ENCODE data around the gene WDR55.
A peak's percentile ranks its signal among the peaks of the same experiment; 100 is the strongest.
"Not testable (repeated sequence)": the region's sequence is repeated elsewhere in the genome, so short reads cannot be mapped to it uniquely, and the experiment has no call there.

Gene WDR55, protein sequence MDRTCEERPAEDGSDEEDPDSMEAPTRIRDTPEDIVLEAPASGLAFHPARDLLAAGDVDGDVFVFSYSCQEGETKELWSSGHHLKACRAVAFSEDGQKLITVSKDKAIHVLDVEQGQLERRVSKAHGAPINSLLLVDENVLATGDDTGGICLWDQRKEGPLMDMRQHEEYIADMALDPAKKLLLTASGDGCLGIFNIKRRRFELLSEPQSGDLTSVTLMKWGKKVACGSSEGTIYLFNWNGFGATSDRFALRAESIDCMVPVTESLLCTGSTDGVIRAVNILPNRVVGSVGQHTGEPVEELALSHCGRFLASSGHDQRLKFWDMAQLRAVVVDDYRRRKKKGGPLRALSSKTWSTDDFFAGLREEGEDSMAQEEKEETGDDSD

DNA sequence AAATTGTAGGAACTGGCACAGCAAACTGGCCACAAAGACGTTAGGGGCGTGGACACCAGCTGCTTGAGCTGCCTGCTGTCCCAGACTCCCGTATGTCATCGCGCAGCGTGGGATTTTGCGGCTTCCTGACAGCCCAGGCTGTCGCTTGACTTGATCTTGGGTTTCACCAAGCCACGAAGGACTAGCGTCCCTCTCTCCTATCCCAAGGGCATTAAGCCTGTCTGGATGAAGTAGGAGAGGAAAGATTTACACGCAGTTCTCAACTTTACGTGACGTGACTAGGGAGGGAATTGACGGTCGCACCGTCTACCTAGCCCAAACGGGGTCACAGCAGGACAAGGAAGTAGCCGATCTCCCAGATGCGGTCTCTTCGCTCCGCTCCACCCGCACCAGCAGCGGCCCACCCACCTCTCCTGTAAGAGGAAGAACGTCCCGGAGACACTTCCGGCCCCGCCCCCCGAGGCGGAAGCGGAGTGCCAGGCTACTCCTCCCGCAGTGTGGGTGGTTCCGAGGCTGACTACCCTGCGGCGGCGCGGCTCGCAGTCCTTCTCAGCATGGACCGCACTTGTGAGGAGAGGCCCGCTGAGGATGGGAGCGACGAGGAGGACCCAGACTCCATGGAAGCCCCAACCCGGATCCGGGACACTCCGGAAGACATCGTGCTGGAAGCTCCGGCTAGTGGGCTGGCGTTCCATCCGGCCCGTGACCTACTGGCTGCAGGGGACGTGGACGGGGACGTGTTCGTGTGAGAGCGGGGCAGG is at the start of gene WDR55:
WDR55 (plus strand) TSS at position 546 of the 761 bp plus-strand sequence; CDS start at position 555, 9 bp downstream.
- peak; percentile 67 for DNase-seq

DNA sequence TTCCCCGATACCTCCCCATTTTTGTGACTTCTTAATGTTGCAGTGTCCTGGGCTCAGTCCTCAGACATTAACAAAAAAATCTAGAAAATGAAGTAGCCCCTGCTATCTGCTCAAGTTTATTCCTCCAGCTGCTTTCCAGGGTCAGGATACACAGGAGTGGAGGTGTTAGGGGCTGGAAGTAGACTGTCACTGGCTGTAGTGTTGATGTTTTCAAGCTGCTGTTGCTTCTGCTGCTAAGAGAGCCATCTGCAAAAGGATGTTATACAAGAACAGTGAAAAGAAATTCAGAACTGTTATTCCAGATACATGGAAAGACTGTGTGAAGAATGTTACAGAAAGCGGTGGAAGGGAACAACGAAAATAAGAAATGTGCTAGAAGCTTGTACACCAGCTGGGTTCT is 42.4 kb upstream of the WDR55 start:
- no peak for DNase-seq

DNA sequence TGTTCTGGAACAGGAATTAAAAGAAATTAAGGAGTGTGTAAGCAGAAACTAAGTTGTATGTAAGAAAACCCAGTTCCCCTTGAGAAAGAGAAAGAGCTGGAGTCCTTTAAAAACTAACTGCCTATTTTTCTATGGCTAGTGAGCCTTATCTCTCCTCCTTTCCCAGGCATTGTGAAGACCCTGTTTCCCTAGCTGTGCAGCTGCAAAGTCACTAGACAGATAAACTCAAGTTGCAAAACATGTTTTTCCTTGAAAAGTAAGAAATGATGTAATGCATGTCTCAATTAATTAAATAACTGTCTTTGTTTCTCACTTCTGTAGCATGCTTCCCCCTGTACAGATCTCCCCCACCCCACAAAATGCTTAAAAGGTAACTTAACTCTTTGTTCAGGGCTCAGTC is 41.6 kb upstream of the WDR55 start:
- DNase-seq = not testable (repeated sequence)

DNA sequence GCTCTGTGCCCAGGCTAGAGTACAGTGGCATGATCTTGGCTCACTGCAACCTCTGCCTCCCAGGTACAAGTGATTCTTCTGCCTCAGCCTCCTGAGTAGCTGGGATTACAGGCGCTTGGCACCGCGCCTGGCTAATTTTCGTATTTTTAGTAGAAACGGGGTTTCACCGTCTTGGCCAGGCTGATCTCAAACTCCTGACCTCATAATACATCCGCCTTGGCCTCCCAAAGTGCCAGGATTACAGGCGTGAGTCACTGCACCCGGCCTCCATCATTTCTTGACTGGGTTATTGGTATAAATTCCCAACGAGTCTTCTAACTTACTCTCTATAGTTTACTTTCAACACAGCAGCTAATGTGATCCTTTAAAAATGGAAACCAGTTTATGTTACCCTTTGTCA is 39.8 kb upstream of the WDR55 start:
- DNase-seq = not testable (repeated sequence)

DNA sequence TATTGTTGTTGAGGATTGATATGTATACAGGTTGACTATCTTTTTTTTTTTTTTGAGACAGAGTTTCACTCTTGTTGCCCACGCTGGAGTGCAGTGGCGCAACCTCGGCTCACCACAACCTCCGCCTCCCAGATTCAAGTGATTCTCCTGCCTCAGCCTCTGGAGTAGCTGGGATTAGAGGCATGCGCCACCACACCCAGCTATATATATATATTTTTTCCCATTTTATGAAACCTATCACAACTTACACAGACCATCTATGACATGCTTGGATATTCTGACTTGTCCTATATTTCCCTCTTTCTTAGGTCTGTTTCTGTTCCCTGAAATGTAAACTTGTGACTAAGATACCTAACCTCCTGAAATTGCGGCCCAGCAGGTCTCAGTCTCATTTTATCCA is 36.7 kb upstream of the WDR55 start:
- DNase-seq = no peak

DNA sequence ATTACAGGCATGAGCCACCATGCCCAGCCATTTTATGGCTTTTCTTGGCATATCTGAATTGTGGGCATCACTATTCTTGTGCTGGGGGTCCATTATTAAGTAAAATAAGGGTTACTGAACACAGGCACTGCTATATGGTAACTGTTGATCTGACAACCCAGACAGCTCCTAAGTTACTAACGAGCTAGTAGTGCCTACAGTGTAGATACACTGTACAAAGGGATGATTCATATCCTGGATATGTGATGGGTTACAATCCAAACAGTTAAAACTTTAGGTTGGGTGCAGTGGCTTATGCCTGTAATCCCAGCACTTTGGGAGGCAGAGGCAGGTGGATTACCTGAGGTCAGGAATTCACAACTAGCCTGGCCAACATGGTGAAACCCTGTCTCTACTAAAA is 36.0 kb upstream of the WDR55 start:
- DNase-seq = no peak

DNA sequence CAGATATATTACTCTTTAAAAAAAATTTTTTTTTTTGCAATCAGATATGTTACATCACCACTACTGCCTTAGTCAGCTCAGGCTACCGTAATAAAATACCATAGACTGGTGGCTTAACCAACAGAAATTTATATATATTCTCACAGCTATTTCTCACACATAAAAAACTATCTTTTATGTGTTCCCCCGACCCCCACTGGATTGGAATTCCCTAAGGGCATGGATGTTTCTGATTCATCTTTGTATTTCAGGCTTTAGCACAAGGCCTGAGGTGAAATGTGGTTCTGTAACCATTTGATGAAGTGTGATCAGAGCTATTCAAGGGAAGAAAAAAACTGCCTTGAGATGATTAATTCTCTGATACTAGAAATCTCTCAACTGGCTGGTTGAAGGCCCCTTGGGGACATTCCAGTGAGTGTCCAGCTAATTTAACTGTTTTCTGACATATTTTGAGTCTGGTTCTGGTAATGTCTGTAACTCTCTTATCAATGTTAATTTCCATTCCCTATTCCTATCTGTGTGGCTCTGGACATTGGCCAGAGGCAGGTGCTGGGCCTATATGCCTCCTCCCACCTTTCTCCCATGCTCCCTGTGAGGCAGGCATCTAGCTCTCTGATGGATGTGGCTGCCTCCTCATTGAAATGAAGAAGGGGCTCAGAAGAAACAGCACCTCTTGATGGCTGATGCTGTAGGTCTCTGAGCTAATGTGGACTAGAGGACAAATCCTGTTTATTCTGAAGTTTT is 34.2 kb upstream of the WDR55 start:
- no peak for DNase-seq

DNA sequence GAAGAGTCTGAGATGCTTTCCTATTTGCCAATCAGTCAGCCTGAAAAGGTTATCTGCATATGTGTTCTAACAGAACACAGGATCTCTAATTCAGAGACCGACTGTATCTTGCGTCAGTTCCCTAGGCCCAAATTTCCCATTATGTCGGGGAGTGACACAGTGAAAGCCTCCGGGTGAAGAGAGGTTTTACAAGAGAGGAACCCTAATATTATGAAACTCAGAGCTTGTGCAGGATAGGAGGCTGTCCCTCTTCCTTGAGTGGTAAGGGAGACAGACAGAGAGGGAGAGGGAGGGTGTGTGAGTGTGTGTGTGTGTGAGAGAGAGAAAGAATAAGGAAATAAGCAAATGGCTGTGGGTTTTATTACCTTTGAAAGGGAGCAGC is 33.7 kb upstream of the WDR55 start:
- no peak for DNase-seq

DNA sequence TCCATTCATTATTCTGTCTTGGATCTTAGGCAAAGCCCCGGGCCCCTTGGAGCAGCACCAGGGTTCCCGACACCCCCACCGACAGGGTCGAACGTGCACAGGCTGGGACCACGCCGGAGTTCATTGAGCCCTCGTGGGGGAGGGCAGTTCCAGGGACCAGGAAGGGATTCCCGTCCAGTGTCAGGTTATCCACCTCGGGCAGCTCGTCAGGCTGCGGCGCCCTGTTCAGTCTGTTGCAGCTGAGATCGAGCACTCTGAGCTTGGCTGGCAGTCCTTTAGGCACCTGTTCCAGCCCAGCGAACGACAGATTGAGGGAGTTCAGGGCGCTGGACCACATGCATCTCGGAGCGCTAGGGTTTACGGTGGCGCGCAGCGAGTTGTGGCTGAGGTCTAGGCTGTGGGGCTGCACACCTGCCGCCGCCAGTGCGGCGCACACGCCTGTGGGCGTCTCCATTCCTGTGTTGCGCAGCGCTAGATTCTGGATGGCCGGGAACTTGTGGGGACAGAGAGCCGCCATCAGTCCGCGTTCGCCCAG is 32.8 kb upstream of the WDR55 start:
- peak; percentile 53 for DNase-seq

DNA sequence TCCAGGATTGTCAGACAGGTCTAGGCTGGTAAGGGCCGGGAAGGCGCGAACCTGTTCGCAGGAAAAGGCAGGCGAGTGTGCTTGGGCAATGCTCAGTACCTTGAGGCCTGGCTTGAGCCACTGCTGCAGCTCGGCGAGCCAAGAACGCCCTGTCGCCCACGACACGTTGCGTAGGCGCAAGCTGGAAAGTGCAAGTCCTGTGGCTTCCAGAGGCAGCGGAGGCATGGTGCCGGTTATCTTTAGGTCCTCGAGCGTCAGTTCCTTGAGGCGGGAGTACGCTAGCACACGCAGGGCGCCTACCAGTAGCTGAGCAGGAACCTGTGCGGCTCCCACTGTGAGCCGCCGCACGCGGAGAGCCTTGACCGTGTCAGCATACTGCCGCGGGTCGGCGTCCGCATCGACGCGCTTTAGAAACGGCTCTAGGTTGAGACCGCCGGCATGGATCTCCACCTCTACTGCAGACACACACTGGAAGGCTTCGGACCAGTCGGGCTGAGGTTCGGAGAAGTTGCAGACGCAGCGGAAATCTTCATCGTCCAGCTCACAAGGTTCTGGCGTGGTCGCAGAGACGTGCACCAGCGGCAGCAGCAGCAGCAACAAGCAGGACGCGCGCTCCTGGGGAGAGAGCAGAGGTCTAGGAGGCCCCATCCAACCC is 32.2 kb upstream of the WDR55 start:
- DNase-seq = no peak

DNA sequence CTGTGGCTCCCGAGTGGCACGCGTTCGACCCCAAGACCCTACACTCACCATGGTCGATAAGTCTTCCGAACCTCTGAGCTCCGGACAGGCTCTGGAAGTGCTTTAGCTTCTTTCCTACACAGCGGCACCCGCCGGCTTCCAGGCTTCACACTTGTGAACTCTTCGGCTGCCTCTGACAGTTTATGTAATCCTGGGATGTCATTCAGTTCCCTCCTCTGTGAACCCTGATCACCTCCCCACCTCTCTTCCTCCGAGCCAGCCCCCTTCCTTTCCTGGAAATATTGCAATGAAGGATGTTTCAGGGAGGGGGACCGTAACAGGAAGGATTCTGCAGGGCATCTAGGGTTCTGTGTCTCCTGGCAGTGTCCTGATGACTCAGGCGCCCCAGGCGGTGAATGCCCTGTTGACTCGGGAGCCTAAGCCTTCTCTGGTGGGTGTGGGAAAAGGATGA is 31.7 kb upstream of the WDR55 start, which contains the start of gene CD14:
CD14 (minus strand) TSS at position 155 of the 451 bp plus-strand sequence; CDS start at position 51, 104 bp downstream.
- DNase-seq = no peak

DNA sequence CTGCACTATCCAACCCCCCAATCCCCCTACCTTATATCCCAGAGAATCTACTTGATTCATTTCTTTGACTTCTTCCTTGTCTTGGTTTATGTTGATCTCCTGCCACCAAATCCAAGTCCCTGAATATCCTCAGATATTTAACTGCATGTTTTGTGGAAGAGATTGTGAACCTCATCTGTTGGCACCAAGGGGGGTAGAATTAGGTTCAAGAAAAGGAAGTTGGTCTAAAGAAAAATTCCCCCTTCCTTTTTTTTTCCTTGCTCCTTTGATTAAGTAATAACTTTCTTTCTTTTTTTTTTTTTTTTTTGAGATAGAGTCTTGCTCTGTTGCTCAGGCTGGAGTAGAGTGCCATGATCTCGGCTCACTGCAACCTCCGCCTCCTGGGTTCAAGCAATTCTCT is 31.2 kb upstream of the WDR55 start:
- DNase-seq = no peak

DNA sequence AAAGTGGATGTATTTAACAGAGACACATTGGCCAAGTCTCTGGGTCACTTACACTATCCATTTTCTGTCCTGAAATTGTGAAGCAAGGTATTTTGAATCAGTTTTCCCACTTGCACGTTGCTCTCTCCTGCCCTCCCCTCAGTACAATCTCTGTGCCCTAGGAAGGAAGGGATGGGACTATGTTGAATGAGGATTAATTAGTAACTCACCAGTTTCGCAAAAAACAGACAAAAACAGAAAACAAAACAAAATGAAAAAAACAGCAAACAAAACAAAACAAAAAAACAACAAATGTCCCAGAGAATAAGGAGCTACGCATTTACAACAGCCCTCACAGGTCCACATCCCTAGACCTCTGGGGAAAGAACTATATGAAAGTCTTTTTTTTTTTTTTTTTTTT is 30.6 kb upstream of the WDR55 start:
- no peak for DNase-seq

DNA sequence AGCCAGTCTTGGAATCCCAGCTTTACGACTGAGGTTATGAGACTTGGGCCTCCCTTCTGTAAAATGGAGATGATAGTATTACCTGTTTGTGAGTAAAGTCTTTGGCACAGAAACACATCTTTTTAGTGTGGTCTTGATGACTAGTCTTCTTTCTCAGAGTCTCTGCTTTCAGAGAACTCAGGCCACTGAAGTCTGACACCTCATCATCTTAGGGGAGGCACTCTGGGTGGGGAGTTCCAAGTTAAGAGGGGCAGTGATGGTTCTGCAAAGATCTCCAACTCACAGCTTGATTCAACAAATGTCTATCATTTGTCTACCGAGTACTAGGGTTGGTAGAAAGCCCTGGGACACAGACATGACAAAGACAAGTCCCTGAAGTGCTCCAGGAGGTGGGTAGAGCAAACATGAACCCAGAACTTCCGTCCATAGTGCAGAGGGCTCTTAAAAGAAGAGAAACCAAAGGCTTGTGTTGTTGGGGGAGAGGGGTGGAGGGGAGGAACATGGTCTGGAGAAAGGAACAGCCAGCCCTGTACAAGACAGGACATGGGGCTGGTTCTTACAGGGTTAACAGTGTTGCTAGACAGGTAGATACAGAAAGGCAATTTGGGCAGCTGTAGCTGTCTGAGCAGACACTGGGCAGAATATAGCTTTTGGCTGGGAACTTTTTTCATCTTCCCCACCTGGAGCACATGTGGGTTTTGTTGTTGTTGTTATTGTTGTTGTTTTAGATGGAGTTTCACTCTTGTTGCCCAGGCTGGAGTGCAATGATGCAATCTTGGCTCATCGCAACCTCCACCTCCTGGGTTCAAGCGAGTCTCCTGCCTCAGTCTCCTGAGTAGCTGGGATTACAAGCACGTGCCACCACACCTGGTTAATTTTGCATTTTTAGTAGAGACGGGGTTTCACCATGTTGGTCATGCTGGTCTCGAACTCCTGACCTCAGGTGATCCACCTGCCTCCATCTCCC is 29.1 kb upstream of the WDR55 start:
- DNase-seq = no peak

DNA sequence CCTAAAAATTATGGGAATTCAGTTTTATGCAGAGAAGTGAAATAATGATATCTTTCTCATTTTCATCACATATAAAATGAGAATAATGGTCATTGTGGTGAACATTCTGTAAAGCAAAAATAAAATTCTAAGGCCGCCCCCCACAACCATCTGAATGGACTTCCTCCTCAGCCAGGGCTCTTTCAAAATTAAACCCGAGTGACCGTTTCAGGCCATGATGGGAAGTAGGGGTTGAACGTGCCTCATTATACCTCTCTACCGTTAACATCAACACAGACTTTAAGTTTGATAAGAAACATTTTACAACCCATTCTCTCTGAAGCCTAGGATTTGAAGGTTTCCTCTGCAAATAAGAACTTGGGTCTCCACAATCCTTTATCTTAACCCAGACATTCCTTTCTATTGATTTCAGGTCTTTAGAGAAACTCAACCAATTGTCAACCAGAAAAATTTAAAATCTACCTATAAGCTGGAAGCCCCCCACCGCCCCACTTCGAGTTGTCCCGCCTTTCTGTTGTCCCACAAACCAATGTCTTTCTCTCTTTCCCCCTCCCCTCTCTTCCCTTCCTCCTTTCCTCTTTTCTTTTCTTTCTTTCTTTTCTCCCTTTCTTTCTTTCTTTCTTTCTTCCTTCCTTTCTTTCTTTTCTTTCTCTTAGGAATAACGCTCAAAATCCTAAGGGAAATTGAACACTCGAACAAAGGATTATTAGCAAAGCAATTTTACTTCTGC is 27.2 kb upstream of the WDR55 start:
- DNase-seq = no peak

DNA sequence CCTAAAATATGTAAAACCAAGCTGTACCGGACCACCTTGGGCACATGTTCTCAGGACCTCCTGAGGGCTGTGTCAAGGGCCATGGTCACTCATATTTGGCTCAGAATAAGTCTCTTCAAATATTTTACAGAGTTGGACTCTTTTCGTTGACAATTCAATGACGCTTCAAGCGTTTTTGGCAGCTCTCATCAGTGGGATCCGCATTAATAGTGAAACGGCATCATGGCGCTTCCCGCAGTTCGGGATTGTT is 25.9 kb upstream of the WDR55 start:
- DNase-seq = not testable (repeated sequence)

DNA sequence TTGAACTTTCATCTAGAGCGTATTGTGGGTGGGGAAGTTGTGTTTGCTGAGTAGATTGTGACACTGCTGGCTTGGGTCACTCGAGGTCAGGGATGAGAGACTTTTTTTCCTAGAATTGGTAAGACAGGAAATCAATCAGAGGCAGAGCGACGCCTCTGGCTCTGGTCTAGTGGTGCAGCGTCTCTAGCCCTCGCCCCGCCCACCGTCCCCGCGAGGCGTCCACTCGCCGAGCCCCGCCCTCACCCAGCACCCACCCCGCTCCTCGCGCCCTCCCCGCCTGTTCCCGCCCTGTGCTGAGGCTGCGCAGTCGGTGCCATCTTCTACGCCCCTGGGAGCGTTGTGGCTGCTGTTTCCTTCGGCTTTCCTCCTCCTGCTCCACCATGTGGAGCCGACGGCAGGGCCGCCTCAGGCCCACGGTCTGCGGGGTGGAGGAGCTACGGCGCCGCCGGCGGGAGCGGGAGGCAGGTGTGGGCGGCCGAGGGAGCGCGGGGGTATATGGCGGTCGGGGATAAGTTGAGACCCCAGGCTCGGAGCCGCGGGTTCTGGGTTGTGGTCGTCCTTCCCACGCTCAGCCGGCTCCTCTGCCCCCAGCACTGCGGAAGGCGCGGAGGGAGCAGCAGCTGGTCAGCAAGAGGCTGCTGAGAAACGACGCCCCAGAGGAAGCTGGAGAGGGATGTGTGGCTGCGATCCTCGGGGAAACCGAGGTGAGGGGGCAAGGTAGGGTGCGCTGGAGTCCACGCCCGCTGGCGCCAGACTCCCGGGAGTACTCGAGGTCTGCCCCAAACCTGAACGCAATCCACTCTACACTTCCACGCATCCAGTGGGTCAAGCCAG is 25.3 kb upstream of the WDR55 start, which contains the start of gene TMCO6:
TMCO6 (plus strand) TSS at position 304 of the 834 bp plus-strand sequence; CDS start at position 381, 77 bp downstream.
- peak; percentile 79 for DNase-seq

DNA sequence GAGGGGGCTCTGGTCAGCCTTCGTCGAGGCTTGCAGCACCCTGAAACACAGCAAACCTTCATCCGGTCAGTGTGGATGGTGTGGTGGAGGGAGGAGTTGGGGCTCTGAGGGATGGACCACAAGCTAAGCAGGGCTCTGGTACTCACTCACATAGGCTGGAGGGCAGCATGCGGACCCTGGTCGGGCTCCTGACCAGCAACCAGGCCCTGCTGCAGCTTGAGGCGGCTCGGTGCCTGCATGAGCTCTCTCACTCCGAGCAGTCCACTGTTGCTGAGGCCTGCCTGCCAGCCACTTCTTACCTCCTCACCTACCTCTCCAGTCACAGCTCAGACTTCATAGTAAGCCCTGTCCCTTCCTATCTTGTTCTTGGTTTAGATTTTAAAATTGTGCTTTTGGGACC is 23.0 kb upstream of the WDR55 start:
- DNase-seq = no peak

DNA sequence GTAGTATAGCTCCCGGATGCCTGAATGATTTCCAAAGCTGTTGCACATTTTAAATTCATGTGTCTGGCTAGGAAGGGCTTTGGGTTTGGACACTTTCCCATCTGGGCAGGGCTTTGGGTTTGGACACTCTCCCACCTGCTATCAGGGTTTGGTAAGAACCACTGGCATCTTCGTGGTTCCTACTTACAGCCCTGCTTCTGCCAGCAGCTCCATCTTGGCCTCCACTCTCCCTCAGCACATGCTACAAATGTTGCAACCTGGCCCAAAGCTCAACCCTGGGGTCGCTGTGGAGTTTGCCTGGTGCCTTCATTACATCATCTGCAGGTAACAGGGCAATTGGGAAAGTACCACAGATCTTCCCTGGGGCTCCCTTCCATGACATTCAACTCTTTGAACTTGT is 22.0 kb upstream of the WDR55 start:
- DNase-seq = no peak

DNA sequence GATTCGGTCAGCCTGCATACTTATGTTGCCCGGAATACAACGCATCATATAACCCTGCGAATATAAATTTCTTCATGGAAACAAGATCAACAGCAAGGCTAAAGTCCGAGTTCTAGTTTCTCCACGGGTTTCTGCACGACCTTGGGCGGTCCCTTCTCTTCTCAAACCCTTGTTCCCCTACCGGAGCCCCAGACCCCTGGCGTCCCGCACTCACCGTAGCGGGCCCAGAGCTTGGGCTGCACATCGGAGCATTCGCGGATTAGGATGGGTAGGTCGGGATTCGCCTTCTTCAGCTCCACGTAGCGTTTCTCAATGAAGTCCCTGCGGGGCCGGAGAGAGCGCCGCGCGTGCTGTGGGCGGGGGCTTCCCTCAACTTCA is 17.7 kb upstream of the WDR55 start:
- no peak for DNase-seq

Data from NCI-H1105 (cell line).